Measurements from ENCODE around the gene TRAPPC3L.

DNA sequence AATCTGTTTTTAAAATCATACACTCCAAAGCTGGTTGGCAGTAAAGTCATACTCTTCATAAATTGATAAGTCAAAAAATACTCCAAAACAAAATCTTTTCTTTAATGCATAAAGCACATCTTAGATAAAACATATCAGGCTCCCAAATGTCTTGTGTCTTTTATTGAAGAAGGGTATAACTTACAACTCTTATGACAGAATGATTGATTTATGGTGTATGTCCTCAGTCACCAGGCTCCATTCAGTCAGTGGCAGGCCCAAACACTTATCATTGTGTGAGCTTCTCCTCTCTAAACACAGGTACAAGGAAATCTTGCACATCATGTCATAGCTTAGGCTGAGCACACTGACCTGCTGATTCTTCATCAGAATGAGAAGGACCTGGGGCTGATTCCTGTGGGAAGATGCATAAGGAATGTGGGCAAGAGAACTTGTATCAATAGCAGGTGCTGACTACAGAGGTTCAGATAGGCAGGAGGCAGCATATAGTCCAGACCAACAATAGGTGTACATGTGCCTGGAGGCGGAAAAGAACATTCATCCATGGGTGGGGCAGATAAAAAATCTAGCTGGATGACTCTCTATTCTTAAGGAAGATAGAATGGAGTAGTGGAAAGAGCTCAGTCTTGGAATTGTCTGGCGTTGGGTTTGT, 32.1 kb downstream of the TRAPPC3L start:
- TF ChIP-seq FOXK2 (IDR thresholded peaks at IDR 0.05) (no peak), POLR2AphosphoS5 (IDR thresholded peaks at IDR 0.05; ENCODE audit: low read depth, low read length) (no peak), RFXANK (CRISPR knock-in tag; IDR thresholded peaks at IDR 0.05) (no peak), JUND (CRISPR knock-in tag; IDR thresholded peaks at IDR 0.05) (no peak), SMARCE1 (IDR thresholded peaks at IDR 0.05; ENCODE audit: borderline replicate concordance) (no peak), ZC3H4 (CRISPR knock-in tag; IDR thresholded peaks at IDR 0.05; ENCODE audit: borderline replicate concordance) (no peak), ZFP41 (CRISPR knock-in tag; IDR thresholded peaks at IDR 0.05; ENCODE audit: borderline replicate concordance) (no peak)
- TF ChIP-seq, protein P1, sequence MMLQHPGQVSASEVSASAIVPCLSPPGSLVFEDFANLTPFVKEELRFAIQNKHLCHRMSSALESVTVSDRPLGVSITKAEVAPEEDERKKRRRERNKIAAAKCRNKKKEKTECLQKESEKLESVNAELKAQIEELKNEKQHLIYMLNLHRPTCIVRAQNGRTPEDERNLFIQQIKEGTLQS (CRISPR knock-in tag; IDR thresholded peaks at IDR 0.05): no peak
- TF ChIP-seq, protein P2, sequence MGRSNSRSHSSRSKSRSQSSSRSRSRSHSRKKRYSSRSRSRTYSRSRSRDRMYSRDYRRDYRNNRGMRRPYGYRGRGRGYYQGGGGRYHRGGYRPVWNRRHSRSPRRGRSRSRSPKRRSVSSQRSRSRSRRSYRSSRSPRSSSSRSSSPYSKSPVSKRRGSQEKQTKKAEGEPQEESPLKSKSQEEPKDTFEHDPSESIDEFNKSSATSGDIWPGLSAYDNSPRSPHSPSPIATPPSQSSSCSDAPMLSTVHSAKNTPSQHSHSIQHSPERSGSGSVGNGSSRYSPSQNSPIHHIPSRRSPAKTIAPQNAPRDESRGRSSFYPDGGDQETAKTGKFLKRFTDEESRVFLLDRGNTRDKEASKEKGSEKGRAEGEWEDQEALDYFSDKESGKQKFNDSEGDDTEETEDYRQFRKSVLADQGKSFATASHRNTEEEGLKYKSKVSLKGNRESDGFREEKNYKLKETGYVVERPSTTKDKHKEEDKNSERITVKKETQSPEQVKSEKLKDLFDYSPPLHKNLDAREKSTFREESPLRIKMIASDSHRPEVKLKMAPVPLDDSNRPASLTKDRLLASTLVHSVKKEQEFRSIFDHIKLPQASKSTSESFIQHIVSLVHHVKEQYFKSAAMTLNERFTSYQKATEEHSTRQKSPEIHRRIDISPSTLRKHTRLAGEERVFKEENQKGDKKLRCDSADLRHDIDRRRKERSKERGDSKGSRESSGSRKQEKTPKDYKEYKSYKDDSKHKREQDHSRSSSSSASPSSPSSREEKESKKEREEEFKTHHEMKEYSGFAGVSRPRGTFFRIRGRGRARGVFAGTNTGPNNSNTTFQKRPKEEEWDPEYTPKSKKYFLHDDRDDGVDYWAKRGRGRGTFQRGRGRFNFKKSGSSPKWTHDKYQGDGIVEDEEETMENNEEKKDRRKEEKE (IDR thresholded peaks at IDR 0.05): no peak
- TF ChIP-seq, protein P3, sequence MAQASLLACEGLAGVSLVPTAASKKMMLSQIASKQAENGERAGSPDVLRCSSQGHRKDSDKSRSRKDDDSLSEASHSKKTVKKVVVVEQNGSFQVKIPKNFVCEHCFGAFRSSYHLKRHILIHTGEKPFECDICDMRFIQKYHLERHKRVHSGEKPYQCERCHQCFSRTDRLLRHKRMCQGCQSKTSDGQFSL (CRISPR knock-in tag; IDR thresholded peaks at IDR 0.05): no peak
- TF ChIP-seq, protein P4, sequence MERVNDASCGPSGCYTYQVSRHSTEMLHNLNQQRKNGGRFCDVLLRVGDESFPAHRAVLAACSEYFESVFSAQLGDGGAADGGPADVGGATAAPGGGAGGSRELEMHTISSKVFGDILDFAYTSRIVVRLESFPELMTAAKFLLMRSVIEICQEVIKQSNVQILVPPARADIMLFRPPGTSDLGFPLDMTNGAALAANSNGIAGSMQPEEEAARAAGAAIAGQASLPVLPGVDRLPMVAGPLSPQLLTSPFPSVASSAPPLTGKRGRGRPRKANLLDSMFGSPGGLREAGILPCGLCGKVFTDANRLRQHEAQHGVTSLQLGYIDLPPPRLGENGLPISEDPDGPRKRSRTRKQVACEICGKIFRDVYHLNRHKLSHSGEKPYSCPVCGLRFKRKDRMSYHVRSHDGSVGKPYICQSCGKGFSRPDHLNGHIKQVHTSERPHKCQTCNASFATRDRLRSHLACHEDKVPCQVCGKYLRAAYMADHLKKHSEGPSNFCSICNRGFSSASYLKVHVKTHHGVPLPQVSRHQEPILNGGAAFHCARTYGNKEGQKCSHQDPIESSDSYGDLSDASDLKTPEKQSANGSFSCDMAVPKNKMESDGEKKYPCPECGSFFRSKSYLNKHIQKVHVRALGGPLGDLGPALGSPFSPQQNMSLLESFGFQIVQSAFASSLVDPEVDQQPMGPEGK (CRISPR knock-in tag; IDR thresholded peaks at IDR 0.05): no peak
- TF ChIP-seq, protein P5, sequence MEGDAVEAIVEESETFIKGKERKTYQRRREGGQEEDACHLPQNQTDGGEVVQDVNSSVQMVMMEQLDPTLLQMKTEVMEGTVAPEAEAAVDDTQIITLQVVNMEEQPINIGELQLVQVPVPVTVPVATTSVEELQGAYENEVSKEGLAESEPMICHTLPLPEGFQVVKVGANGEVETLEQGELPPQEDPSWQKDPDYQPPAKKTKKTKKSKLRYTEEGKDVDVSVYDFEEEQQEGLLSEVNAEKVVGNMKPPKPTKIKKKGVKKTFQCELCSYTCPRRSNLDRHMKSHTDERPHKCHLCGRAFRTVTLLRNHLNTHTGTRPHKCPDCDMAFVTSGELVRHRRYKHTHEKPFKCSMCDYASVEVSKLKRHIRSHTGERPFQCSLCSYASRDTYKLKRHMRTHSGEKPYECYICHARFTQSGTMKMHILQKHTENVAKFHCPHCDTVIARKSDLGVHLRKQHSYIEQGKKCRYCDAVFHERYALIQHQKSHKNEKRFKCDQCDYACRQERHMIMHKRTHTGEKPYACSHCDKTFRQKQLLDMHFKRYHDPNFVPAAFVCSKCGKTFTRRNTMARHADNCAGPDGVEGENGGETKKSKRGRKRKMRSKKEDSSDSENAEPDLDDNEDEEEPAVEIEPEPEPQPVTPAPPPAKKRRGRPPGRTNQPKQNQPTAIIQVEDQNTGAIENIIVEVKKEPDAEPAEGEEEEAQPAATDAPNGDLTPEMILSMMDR (CRISPR knock-in tag; IDR thresholded peaks at IDR 0.05): no peak

All from HepG2 (cell line).